ENCODE measurements around the gene GABRB2.
"Not testable (repeated sequence)": the region's sequence is repeated elsewhere in the genome, so short reads cannot be mapped to it uniquely, and the experiment has no call there.

Gene GABRB2

DNA sequence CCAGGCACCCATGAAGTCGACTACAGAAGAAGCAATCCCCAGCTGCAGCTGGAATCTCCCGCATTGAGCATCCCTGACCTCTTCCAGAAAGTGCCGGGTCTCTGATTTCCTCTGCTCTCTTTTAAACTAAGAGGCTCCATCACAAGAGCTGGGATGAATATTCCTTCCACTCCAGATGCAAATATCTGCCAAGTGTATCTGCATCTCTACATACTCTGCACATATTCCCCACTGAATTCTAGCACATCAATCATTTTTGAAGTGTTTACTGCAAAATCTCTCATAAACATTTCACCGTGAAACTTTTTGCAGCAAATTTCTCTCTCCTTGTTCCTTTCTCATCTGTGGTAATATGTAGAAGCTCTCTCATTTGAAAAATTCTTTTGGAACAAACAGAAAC, 161.5 kb downstream of the GABRB2 start:
- DNase-seq, result no peak

DNA sequence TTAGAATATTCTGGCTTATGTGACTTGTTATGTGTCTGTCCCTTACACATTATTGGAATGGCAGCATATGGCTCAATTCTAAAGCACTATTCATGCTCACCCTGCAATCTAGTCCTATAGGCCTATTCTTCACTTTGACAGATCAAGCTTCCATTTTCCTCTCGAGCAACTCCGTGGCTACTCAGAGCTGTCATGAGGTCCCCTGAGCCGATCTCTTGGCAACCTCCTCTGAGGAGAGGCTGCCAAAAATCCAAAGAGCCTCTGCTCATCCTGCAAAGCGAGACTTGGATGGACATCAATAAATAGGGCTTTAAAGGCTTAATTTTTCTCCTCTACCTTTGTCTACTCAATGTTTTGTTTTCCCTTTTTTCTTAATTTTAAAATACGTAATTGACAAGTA, 163.8 kb downstream of the GABRB2 start:
- DNase-seq, result no peak

GRCh38 chr5:161380486-161380885, 166.0 kb downstream of the GABRB2 start:
- no peak for DNase-seq

- no peak for DNase-seq
These were observed 167.8 kb downstream of the GABRB2 start for GRCh38 chr5:161378701-161379100.

- DNase-seq, result no peak
These were observed 170.5 kb downstream of the GABRB2 start for GRCh38 chr5:161376034-161376433.

- DNase-seq, result no peak
These were observed 173.2 kb downstream of the GABRB2 start for GRCh38 chr5:161373345-161373707.

- no peak for DNase-seq
These were observed 173.7 kb downstream of the GABRB2 start for GRCh38 chr5:161372682-161373344.

DNA sequence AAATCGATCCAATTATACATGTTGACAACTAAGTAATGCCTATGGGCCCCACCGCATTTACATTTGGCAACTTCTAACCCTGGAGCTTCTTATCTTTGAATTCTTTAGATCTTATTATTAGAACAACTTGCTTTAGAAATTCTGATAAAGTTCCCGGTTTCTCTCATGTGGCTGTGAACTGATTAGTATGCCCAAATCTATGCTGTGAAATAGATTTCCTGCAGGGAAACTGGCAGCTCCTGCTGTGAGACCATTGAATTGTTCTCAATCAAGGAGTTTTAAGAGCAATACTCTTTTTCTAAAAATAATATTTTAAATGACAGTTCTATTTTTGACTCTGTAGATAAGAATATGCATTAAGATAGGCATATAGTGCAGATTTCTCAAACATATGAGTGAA, 177.5 kb downstream of the GABRB2 start:
- DNase-seq, result no peak

DNA sequence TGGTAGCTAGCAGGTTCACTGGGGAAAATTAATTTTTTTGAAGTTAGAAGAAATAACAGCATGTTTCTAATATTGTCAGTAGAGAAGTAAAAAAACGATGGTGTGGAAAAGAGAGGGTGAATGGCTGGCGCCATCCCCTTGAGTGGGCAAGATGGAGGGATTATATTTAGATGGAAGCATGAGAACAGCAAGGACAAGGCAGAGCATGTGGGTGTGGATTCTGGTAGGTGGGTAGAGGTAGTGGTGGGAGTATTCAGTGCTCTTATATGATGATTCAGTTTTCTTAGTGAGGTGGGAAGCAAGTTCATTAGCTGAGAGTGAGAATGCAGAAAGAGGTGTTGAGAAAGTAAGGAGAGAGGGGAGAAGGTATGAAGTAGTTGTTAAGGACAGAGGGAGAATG, 188.1 kb downstream of the GABRB2 start:
- no peak for DNase-seq

DNA sequence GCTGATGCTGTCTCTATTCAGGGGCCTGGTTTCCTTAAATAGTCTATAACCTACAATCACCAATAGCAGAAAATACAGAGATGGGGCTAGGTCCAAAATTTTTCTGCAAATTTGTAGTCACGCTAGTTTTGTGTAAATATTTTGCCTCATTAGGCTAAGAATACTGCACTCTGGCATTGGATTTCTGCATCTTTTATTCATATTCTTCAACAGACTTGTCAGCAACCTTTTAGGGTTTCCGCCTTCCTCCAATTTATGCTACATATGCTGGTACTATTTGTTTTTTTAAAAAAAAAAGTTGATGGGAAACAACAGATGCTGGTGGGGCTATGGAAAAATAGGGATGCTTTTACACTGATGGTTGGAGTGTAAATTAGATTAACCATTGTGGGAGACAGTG, 202.3 kb downstream of the GABRB2 start:
- no peak for DNase-seq

- no peak for DNase-seq
These were observed 203.6 kb downstream of the GABRB2 start for GRCh38 chr5:161342886-161343285.

GRCh38 chr5:161340012-161340411, 206.5 kb downstream of the GABRB2 start:
- DNase-seq, result no peak

DNA sequence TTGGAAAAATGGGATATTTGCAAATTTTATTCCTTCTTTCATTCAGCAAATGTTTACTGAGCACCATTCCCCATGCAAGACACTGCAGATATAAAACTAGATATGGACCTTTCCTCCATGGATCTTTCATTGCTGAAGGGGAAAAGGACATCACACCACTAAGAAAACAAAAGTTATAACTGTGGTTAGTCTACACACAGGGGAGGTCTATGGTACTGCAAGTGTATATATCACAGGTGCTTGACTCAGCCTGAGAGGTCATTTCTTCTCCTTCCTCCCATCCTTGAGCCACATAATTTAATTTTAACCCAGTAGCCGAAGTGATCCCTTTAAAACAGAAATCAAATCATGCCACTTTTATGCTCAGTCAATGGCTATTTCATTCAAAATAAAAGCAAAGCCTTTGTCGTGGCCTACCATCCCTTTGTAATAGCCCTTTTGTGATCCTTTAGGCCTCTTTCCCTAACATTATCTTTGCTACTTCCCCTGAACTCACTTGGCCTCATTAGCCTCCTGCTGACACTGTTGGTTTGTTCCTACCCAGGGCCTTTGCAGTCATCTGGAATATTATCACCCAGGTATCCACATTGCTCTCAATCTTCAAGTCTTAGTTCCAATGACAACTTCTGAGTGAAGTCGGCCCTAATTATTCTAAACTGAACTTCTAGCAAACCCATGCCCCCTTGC, 213.2 kb downstream of the GABRB2 start:
- DNase-seq, result no peak

DNA sequence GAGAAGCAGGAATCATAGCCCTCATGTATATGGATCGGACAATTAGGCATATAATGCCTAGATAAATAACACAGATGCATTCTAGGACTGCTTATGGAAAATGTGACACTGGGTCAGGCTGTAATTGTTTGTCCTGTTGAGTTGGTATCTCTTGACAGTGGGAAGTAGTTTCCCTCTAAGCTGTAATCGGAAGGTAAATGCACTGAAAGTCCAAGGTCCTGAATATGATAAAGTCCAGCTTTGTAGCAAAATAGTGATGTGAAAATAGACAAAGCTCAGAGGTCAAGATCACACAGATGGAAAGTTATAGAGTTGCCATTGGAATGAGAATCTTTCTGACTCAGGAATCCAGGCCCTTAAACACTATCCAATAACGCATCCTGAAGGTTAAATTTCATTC, 214.2 kb downstream of the GABRB2 start:
- DNase-seq, result no peak

- no peak for DNase-seq
These were observed 232.5 kb downstream of the GABRB2 start for GRCh38 chr5:161314033-161314432.

DNA sequence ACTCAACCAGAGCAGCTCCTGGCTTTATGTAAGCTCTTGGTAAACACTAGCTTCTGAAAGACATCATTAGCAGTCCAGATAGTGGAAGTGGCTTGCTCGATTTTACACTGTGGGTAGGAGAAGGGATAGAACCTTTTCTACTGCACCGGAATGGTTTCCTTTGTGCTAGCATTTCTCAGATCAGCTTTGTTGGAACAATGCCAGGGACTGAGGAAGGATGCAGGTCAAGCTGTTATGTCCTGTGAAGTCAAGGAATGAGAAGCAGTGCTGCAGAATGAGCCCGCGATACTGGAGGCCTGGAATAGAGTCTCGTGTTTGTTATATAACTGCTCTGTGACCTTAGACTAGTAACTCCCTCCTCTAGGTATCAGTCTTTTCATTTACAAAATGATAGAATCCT, 233.6 kb downstream of the GABRB2 start:
- no peak for DNase-seq

DNA sequence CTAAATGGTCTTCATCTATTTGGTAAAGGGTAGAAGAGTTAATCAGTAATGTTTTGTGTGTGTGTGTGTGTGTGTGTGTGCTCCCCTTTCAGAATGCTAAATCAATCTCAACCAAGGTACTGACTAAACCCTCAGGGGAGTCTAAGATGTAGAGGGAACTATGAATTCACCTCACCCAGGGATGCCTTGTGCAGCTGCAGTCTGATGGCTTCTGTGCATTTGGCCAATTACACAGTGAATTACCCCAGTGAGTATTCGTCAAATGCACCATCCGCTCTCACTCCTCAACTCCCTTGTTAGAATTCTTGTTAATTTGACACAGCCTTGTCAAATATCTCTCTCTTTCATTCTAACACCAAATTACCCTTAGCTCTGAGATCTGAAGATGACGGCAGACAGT, 234.6 kb downstream of the GABRB2 start:
- no peak for DNase-seq

GRCh38 chr5:161311146-161311708, 235.3 kb downstream of the GABRB2 start:
- DNase-seq, result no peak

DNA sequence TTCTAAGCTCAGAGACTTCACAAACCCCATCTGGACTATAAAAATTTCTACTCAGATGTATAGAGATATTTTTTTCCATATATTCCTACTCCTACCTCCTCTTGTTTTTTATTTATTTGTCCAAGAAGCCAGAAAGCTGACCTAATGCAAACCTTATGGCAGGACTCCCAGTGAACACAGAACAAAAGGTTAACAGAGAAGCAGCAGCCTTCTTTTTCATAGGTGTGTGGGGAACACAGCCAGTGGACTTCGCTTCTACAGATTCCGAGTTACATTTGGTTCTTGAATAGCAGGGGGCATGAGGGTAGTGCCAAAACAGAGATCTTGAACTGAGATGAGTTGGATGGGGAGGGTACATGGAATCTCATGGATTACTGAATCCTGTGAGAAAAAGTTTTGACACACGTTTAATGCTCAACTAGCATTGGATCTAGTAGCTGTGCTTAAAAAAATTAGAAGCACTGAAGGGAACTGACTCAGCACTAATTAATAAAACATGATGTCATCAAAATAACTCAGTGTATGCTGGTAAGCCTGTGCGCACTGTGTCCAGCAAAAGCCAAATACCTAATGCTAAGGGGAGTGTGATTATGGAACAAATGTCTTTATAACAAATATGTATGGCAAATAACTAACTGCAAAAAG, 240.1 kb downstream of the GABRB2 start:
- DNase-seq, result no peak

- DNase-seq, result no peak
These were observed 240.9 kb downstream of the GABRB2 start for GRCh38 chr5:161305601-161306000.

GRCh38 chr5:161302559-161302958, 244.0 kb downstream of the GABRB2 start:
- DNase-seq, result no peak

- DNase-seq, result no peak
These were observed 244.9 kb downstream of the GABRB2 start for GRCh38 chr5:161301586-161301985.

DNA sequence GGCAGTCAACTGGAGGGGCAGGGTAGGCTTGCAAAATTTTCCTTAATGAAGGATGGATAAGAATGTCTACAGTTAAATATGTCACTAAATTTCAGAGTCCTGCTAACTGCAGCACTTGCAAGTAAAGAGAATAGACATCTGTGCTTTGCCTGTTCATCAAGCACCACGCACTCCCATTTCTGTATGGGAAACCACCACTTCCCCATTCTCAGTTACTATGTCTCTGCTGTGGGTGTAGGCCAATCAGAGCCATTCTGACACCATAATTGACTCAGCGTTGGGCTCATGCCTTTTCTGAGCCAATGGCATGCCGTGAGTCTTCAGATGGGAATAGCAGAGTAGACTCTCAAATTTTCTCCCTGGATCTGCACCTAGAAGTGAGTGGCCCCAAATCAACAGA, 247.5 kb downstream of the GABRB2 start:
- no peak for DNase-seq

DNA sequence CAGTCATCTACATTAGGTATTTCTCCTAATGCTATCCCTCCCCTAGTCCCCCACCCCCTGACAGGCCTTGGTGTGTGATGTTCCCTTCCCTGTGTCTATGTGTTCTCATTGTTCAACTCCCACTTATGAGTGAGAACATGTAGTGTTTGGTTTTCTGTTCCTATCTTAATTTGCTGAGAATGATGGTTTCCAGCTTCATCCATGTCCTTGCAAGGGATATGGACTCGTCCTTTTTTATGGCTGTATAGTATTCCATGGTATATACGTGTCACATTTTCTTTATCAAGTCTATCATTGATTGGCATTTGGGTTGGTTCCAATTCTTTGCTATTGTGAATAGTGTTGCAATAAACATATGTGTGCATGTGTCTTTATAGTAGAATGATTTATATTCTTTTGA, 249.1 kb downstream of the GABRB2 start:
- DNase-seq, result not testable (repeated sequence)

Measured in stimulated activated CD4-positive, alpha-beta T cell treated with anti-CD3 and anti-CD28 coated beads, Interleukin-2, amount 100 ng/mL, for 24 hours (primary cell).